Measurements from ENCODE around the gene ATF6. TPM values are rescaled to one million over a fixed set of nuclear protein-coding genes. Genes with fewer than 3 reads are reported as not detected.

ATF6 gene
- total RNA-seq, 1 experiment from 2014 or later: 20.9 TPM

DNA sequence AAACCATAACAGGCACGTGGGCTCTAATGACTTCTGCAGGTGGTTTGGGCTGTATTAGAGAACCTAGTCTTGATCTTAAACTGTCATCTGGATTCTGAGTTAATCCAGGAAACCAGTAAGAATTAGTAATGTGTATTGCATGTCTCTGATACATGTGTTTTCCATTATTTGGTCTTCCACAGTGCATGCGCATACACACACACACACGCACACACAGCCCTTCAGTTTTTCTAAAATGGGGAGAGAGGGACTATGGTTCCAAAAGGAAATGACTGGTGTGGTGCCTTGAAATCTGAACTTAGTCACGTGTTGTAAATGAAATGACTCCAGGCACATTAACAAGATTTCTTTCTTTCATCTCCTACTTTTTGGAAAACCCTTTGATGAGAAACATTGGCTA is 190.0 kb downstream of the ATF6 start:
- intact Hi-C loops (cut with micrococcal nuclease): no loop called here
- no peak for DNase-seq (ENCODE audit: low read depth, low spot score)
- no peak for ATAC-seq
- no peaks in the 10 kb centered on the region; a peak in 1 of 4 replicates for H3K36me3 ChIP-seq (ENCODE audit: control insufficient read depth in 1 of 2, insufficient read depth in 2 of 2, low read length in 2 of 2)
- RAD21 ChIA-PET (ENCODE audit: low non-redundant PET in 1 of 2, low total read pairs in 2 of 2, uncharacterized antibody in 2 of 2, unreplicated experiment in 2 of 2): no interaction called here
- H3K4me3 ChIP-seq (replicated peaks in 1 of 2; ENCODE audit: low read depth in 1 of 2, low read length in 2 of 2): no peak overlapping the region
- H4K20me1 ChIP-seq (ENCODE audit: insufficient read depth): no peaks in the 10 kb centered on the region
- no peaks in the 10 kb centered on the region for H3K4me1 ChIP-seq (ENCODE audit: control insufficient read depth in 1 of 2, insufficient read depth in 2 of 2, low read length in 2 of 2)
- H2AFZ ChIP-seq (ENCODE audit: low read depth, low read length, poor library complexity, severe bottlenecking): no peak overlapping the region
- TF ChIP-seq JUND (IDR thresholded peaks at IDR 0.05) (no peak), RAD21 (IDR thresholded peaks at IDR 0.05; ENCODE audit: low read depth) (no peak), TCF7L2 (IDR thresholded peaks at IDR 0.05; ENCODE audit: borderline replicate concordance, extremely low read depth, insufficient read depth, insufficient read length) (no peak)
- TF ChIP-seq, protein P1, sequence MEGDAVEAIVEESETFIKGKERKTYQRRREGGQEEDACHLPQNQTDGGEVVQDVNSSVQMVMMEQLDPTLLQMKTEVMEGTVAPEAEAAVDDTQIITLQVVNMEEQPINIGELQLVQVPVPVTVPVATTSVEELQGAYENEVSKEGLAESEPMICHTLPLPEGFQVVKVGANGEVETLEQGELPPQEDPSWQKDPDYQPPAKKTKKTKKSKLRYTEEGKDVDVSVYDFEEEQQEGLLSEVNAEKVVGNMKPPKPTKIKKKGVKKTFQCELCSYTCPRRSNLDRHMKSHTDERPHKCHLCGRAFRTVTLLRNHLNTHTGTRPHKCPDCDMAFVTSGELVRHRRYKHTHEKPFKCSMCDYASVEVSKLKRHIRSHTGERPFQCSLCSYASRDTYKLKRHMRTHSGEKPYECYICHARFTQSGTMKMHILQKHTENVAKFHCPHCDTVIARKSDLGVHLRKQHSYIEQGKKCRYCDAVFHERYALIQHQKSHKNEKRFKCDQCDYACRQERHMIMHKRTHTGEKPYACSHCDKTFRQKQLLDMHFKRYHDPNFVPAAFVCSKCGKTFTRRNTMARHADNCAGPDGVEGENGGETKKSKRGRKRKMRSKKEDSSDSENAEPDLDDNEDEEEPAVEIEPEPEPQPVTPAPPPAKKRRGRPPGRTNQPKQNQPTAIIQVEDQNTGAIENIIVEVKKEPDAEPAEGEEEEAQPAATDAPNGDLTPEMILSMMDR (IDR thresholded peaks at IDR 0.05 in 2 of 3, conservative IDR thresholded peaks at IDR 0.05 in 1 of 3; ENCODE audit: borderline replicate concordance in 1 of 3, insufficient read depth in 1 of 3, low read depth in 2 of 3, low read length in 2 of 3): no peak
- TF ChIP-seq, protein P2, sequence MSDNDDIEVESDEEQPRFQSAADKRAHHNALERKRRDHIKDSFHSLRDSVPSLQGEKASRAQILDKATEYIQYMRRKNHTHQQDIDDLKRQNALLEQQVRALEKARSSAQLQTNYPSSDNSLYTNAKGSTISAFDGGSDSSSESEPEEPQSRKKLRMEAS (IDR thresholded peaks at IDR 0.05): no peak
- no peaks in the 10 kb centered on the region for H3K9me3 ChIP-seq (ENCODE audit: control insufficient read depth in 1 of 2, insufficient read depth in 1 of 2, low read depth in 1 of 2, low read length in 2 of 2)
- H3K9me2 ChIP-seq (ENCODE audit: insufficient read depth): no peaks in the 10 kb centered on the region
- no peak overlapping the region for H3K27ac ChIP-seq (ENCODE audit: low read depth, low read length)
- no TSS peak for BruUV-seq (replicated peaks)
- H3K9ac ChIP-seq (ENCODE audit: low read length): no peak overlapping the region
- H3K27me3 ChIP-seq (ENCODE audit: insufficient read depth, low read length): no peaks in the 10 kb centered on the region
- POLR2A ChIA-PET: no interaction called here
- H3K4me2 ChIP-seq (ENCODE audit: low read length): no peak overlapping the region
- H3K79me2 ChIP-seq (ENCODE audit: insufficient read depth, low read length): no peaks in the 10 kb centered on the region
- CTCF ChIA-PET: interaction anchor here (0.7 kb wide), 1 partner anchor 81 kb away, joined by 3 read pairs; no protein-coding TSS in a partner anchor

DNA sequence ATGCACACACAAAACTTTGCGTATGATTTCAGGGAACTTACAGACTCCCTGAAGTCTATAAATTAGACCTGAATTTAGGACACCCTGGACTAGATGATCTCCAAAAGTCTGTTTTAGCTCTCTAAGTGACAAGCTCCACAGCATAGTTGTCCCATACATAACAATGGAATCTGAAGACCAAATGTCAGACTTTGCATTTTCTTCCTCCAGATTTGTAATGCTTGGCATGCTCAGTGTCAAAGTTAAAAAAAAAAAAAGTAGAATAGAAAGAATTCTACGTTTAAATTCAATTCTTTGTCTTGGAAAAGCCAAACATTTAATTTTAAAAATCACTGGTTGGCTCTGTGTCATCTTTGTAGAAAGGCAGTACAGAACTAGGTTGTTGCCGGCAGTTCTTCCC is 190.8 kb downstream of the ATF6 start:
- no peak overlapping the region for H3K27ac ChIP-seq (ENCODE audit: low read depth, low read length)
- CTCF ChIA-PET: no interaction called here

More for the DNA sequence above, 190.8 kb downstream of the ATF6 start:
- BruUV-seq (replicated peaks): no TSS peak
- TF ChIP-seq CEBPB (IDR thresholded peaks at IDR 0.05; ENCODE audit: low read depth) (no peak), POLR2A (IDR thresholded peaks at IDR 0.05; ENCODE audit: borderline replicate concordance, extremely low read depth, insufficient read depth, insufficient read length) (no peak), EZH2phosphoT487 (IDR thresholded peaks at IDR 0.05; ENCODE audit: borderline replicate concordance) (no peak), TCF7L2 (IDR thresholded peaks at IDR 0.05; ENCODE audit: borderline replicate concordance, extremely low read depth, insufficient read depth, insufficient read length) (no peak), ZFX (IDR thresholded peaks at IDR 0.05) (no peak), EGR1 (IDR thresholded peaks at IDR 0.05; ENCODE audit: low read depth) (no peak)
- ChIA-PET RAD21 (ENCODE audit: low non-redundant PET in 1 of 2, low total read pairs in 2 of 2, uncharacterized antibody in 2 of 2, unreplicated experiment in 2 of 2) (no interaction called here), POLR2A (no interaction called here)
- Histone ChIP-seq H2AFZ (ENCODE audit: low read depth, low read length, poor library complexity, severe bottlenecking) (no peak overlapping the region), H3K4me1 (ENCODE audit: control insufficient read depth in 1 of 2, insufficient read depth in 2 of 2, low read length in 2 of 2) (peaks cover 3 to 4% of the 10 kb centered on the region in 2 experiments), H3K4me3 (replicated peaks in 1 of 2; ENCODE audit: low read depth in 1 of 2, low read length in 2 of 2) (no peak overlapping the region), H3K4me2 (ENCODE audit: low read length) (no peak overlapping the region), H3K9me3 (ENCODE audit: control insufficient read depth in 1 of 2, insufficient read depth in 1 of 2, low read depth in 1 of 2, low read length in 2 of 2) (no peaks in the 10 kb centered on the region), H3K79me2 (ENCODE audit: insufficient read depth, low read length) (no peaks in the 10 kb centered on the region), H3K27me3 (ENCODE audit: insufficient read depth, low read length) (no peaks in the 10 kb centered on the region), H4K20me1 (ENCODE audit: insufficient read depth) (no peaks in the 10 kb centered on the region), H3K36me3 (ENCODE audit: control insufficient read depth in 1 of 2, insufficient read depth in 2 of 2, low read length in 2 of 2) (no peaks in the 10 kb centered on the region; a peak in 1 of 4 replicates), H3K9me2 (ENCODE audit: insufficient read depth) (no peaks in the 10 kb centered on the region), H3K9ac (ENCODE audit: low read length) (no peak overlapping the region)
- ATAC-seq (no peak), DNase-seq (ENCODE audit: low read depth, low spot score) (no peak)
- intact Hi-C loops (cut with micrococcal nuclease): no loop called here

All from HCT116 (cell line).